ENCODE results near the gene ACACA.
"Not testable (repeated sequence)": the region's sequence is repeated elsewhere in the genome, so short reads cannot be mapped to it uniquely, and the experiment has no call there.

The ACACA gene

GRCh38 chr17:37406635-37407461 lies at the start of gene ACACA, which contains the start of gene TADA2A:
ACACA (minus strand) TSS chr17:37406836; CDS start chr17:37406299, 537 bp downstream.
TADA2A (plus strand) TSS chr17:37406886; CDS start chr17:37411366, 4,480 bp downstream.
- peak; percentile 78 for DNase-seq

- DNase-seq = no peak
These were observed 43.5 kb upstream of the ACACA start for GRCh38 chr17:37450112-37450511.

- DNase-seq = no peak
These were observed 41.0 kb upstream of the ACACA start for GRCh38 chr17:37447641-37448040.

- DNase-seq = no peak
These were observed 39.4 kb upstream of the ACACA start for GRCh38 chr17:37446027-37446426.

- DNase-seq = not testable (repeated sequence)
These were observed 34.9 kb upstream of the ACACA start for GRCh38 chr17:37441369-37442014.

GRCh38 chr17:37440424-37440823 lies 33.8 kb upstream of the ACACA start:
- no peak for DNase-seq

GRCh38 chr17:37438141-37438540 lies 31.5 kb upstream of the ACACA start:
- DNase-seq = no peak

- DNase-seq = no peak
These were observed 26.0 kb upstream of the ACACA start for GRCh38 chr17:37432671-37433070.

- DNase-seq = no peak
These were observed 23.5 kb upstream of the ACACA start for GRCh38 chr17:37430051-37430627.

GRCh38 chr17:37429453-37429852 lies 22.8 kb upstream of the ACACA start:
- DNase-seq = no peak

- no peak for DNase-seq
These were observed 22.4 kb upstream of the ACACA start for GRCh38 chr17:37429039-37429438.

GRCh38 chr17:37425268-37425667 lies 18.6 kb upstream of the ACACA start:
- DNase-seq = no peak

- DNase-seq = no peak
These were observed 16.5 kb upstream of the ACACA start for GRCh38 chr17:37422971-37423625.

GRCh38 chr17:37417852-37418251 lies 11.2 kb upstream of the ACACA start:
- DNase-seq = no peak

- no peak for DNase-seq
These were observed 7.4 kb upstream of the ACACA start for GRCh38 chr17:37413875-37414519.

- DNase-seq = no peak
These were observed 3.7 kb upstream of the ACACA start for GRCh38 chr17:37410357-37410756.

GRCh38 chr17:37408145-37408479 lies 1.5 kb upstream of the ACACA start:
- DNase-seq = not testable (repeated sequence)

GRCh38 chr17:37405955-37406634 lies 541 bp downstream of the ACACA start:
- DNase-seq = no peak

GRCh38 chr17:37405522-37405921 lies 1.1 kb downstream of the ACACA start:
- not testable (repeated sequence) for DNase-seq

- no peak for DNase-seq
These were observed 6.1 kb downstream of the ACACA start for GRCh38 chr17:37400505-37400904.

- DNase-seq = no peak
These were observed 7.3 kb downstream of the ACACA start for GRCh38 chr17:37399265-37399803.

- no peak for DNase-seq
These were observed 13.3 kb downstream of the ACACA start for GRCh38 chr17:37393352-37393751.
